Measurements from ENCODE around the gene PSMD3. TPM values are rescaled to one million over a fixed set of nuclear protein-coding genes. Genes with fewer than 3 reads are reported as not detected.

PSMD3 gene
- total RNA-seq, 1 donor from 2014 or later, result 86.9 TPM

- DNase-seq (ENCODE audit: missing footprints), result no peak
- ATAC-seq, result no peak
- intact Hi-C loops (cut with DNase I), result loop anchor here (10.0 kb wide), 1 partner anchor 199 kb away; no protein-coding TSS in a partner anchor
These were observed 27.1 kb upstream of the PSMD3 start for GRCh38 chr17:39953471-39953888.

- no peak for DNase-seq (ENCODE audit: missing footprints)
- no peak for ATAC-seq
- intact Hi-C loops (cut with DNase I), result loop anchor here (10.0 kb wide), 1 partner anchor 200 kb away; no protein-coding TSS in a partner anchor
These were observed 25.7 kb upstream of the PSMD3 start for GRCh38 chr17:39954876-39955275.

GRCh38 chr17:39955726-39956225 is 24.8 kb upstream of the PSMD3 start:
- intact Hi-C loops (cut with DNase I), result loop anchor here (10.0 kb wide), 1 partner anchor 201 kb away; no protein-coding TSS in a partner anchor
- ATAC-seq, result no peak
- DNase-seq (ENCODE audit: missing footprints), result no peak

GRCh38 chr17:39960524-39961041 is 20.0 kb upstream of the PSMD3 start:
- DNase-seq (ENCODE audit: missing footprints) (no peak), ATAC-seq (no peak)
- intact Hi-C loops (cut with DNase I), result no loop called here

GRCh38 chr17:39962642-39963220 is 17.9 kb upstream of the PSMD3 start, which contains the start of gene GSDMA:
Gene GSDMA (plus strand): TSS chr17:39963004. CDS start chr17:39965688, 2,684 bp downstream.
- DNase-seq (ENCODE audit: missing footprints), result no peak
- intact Hi-C loops (cut with DNase I), result no loop called here
- no peak for ATAC-seq

- DNase-seq (ENCODE audit: missing footprints) (no peak), ATAC-seq (no peak)
- intact Hi-C loops (cut with DNase I), result no loop called here
These were observed 16.8 kb upstream of the PSMD3 start for GRCh38 chr17:39963829-39964228.

- intact Hi-C loops (cut with DNase I), result no loop called here
- no peak for DNase-seq (ENCODE audit: missing footprints)
- ATAC-seq, result no peak
These were observed 15.4 kb upstream of the PSMD3 start for GRCh38 chr17:39965017-39965699.

- no peak for ATAC-seq
- intact Hi-C loops (cut with DNase I), result no loop called here
- DNase-seq (ENCODE audit: missing footprints), result no peak
These were observed 13.8 kb upstream of the PSMD3 start for GRCh38 chr17:39966771-39967170.

- no peak for DNase-seq (ENCODE audit: missing footprints)
- ATAC-seq, result no peak
- intact Hi-C loops (cut with DNase I), result no loop called here
These were observed 11.8 kb upstream of the PSMD3 start for GRCh38 chr17:39968761-39969160.

GRCh38 chr17:39969375-39969774 is 11.2 kb upstream of the PSMD3 start:
- no peak for DNase-seq (ENCODE audit: missing footprints)
- ATAC-seq, result no peak
- intact Hi-C loops (cut with DNase I), result no loop called here

- intact Hi-C loops (cut with DNase I), result no loop called here
- DNase-seq (ENCODE audit: missing footprints) (no peak), ATAC-seq (no peak)
These were observed 10.4 kb upstream of the PSMD3 start for GRCh38 chr17:39970157-39970692.

- DNase-seq (ENCODE audit: missing footprints) (no peak), ATAC-seq (no peak)
- intact Hi-C loops (cut with DNase I), result no loop called here
These were observed 9.5 kb upstream of the PSMD3 start for GRCh38 chr17:39971076-39971603.

- intact Hi-C loops (cut with DNase I), result no loop called here
- no peak for DNase-seq (ENCODE audit: missing footprints)
- ATAC-seq, result no peak
These were observed 8.3 kb upstream of the PSMD3 start for GRCh38 chr17:39972271-39972670.

GRCh38 chr17:39973496-39973895 is 7.1 kb upstream of the PSMD3 start:
- no peak for ATAC-seq
- DNase-seq (ENCODE audit: missing footprints), result no peak
- intact Hi-C loops (cut with DNase I), result no loop called here

- ATAC-seq (no peak), DNase-seq (ENCODE audit: missing footprints) (no peak)
- intact Hi-C loops (cut with DNase I), result no loop called here
These were observed 6.2 kb upstream of the PSMD3 start for GRCh38 chr17:39974433-39974832.

- ATAC-seq, result no peak
- intact Hi-C loops (cut with DNase I), result no loop called here
- no peak for DNase-seq (ENCODE audit: missing footprints)
These were observed 4.8 kb upstream of the PSMD3 start for GRCh38 chr17:39975801-39976200.

- intact Hi-C loops (cut with DNase I), result no loop called here
- ATAC-seq, result no peak
- DNase-seq (ENCODE audit: missing footprints), result no peak
These were observed 1.5 kb upstream of the PSMD3 start for GRCh38 chr17:39979016-39979670.

GRCh38 chr17:39979893-39980350 is 685 bp upstream of the PSMD3 start:
- ATAC-seq, result peak; percentile 16

More at GRCh38 chr17:39979893-39980350, 685 bp upstream of the PSMD3 start:
- intact Hi-C loops (cut with DNase I), result loop anchor here (1.0 to 2.0 kb wide), 4 partner anchors 21 to 357 kb away; no protein-coding TSS in a partner anchor
- no peak for DNase-seq (ENCODE audit: missing footprints)
